ENCODE results near the gene ALDH1A2. TPM values are rescaled to one million over a fixed set of nuclear protein-coding genes. Genes with fewer than 3 reads are reported as not detected.
A peak's percentile ranks its signal among the peaks of the same experiment; 100 is the strongest.
"Not testable (repeated sequence)": the region's sequence is repeated elsewhere in the genome, so short reads cannot be mapped to it uniquely, and the experiment has no call there.

ALDH1A2 gene
- 0.37 and 0.57 TPM in 2 replicates for total RNA-seq

DNA sequence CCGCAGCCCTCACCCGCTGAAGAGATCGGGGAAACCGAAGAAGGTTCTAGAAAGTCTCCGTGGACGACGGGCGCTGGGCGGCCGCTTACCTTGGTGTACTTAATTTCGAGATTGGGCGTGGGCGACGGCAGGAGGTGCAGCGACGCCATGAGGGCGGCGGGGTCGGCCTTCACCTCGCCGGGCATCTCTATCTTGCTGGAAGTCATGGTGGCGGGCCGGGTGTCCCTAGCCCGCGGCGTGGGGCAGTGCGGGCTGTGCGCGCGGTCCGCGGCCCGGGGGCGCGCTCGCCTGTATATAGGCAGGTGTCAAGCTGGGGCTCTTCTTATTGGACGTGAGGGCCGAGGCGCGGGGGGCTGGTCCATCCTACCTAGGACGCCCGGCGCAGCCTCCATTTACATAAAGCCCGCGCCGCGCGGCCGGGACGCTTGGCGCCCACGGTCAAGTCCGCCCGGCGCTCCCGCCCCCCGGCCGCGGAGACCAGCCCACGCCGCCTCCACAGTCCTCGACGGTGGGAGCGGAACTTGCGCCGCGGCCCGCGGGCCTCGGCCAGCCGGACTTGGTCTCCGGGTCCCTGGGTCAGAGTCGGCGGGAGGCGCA lies at the start of gene ALDH1A2:
Gene ALDH1A2 (minus strand): TSS at position 267 of the 597 bp plus-strand sequence. CDS start 61 bp downstream, at position 206.
- intact Hi-C loops (cut with micrococcal nuclease): loop anchor here (10.0 kb wide), 2 partner anchors 311 to 501 kb away; no protein-coding TSS in a partner anchor
- peaks cover 71% of the 10 kb centered on the region for H3K27me3 Mint-ChIP-seq
- DNase-seq: no peak

DNA sequence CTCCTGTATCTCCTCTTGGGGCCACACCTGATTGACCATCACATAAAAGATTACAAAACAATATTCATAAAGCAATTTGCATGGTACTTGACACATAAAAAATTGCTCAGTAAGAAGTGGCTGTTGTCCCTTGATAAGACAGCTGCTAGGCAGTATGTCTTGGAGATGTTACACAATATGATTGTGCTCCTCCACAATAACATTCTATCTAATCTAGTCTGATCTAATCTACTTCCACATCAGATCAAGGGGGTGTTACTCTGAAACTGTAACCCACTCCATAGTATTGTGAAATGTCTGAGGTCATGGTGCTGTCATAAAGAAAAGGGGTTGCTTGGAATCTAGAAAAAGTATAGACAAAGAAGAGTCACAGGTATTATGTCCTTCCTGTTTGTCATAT lies 49.3 kb upstream of the ALDH1A2 start:
- intact Hi-C loops (cut with micrococcal nuclease): no loop called here
- Mint-ChIP-seq H3K27me3 (peaks cover 25% of the 10 kb centered on the region), H3K4me1 (no peaks in the 10 kb centered on the region), H3K4me3 (no peak overlapping the region), H3K9me3 (no peaks in the 10 kb centered on the region), H3K36me3 (ENCODE audit: low read depth) (no peaks in the 10 kb centered on the region), H3K27ac (no peak overlapping the region)
- no peak for DNase-seq

More for the DNA sequence above, at the start of gene ALDH1A2:
- Mint-ChIP-seq H3K4me3 (peak within 1 kb of the TSS; percentile 49), H3K9me3 (peaks cover 6% of the 10 kb centered on the region), H3K4me1 (peaks cover 4% of the 10 kb centered on the region), H3K36me3 (ENCODE audit: low read depth) (no peaks in the 10 kb centered on the region), H3K27ac (no peak within 1 kb of the TSS)

DNA sequence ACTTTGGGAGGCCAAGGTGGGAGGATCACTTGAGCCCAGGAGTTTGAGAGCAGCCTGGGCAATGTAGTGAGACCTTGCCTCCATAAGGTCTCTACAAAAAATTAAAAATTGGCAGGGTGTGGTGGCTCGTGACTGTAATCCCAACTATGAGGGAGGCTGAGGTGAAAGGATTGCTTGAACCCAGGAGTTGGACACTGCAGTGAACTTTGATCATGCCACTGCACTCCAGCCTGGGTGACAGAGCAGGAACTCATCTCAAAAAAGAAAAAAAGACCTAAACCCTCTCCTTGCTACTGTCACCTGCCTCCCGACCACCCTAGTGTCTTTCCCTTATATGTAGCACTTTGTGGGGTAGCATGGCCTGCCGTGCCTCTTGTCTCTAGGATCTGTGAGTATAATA lies 48.9 kb upstream of the ALDH1A2 start:
- Mint-ChIP-seq H3K4me1 (no peaks in the 10 kb centered on the region), H3K4me3 (no peak overlapping the region), H3K9me3 (no peaks in the 10 kb centered on the region), H3K27me3 (peaks cover 25% of the 10 kb centered on the region), H3K36me3 (ENCODE audit: low read depth) (no peaks in the 10 kb centered on the region), H3K27ac (no peak overlapping the region)
- intact Hi-C loops (cut with micrococcal nuclease): no loop called here
- DNase-seq: no peak

DNA sequence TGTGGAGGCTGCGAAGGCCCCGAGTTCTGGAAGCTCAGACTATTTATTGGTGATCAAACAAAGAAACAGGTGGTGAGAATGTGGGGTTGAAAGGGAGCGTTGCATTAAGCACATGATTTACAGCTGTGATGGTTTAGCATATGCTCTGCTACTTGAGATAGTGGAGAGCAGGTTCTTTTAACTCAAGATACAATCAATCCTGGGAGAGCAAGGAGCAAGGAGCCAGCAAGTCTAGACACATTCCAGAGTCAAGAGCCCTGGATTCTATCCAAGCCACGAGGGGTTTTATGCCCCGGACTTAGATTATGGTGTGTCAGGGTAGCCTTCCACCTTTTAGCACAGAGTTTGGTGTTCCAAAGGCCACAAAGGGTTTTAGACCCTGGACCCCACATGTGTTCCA lies 47.8 kb upstream of the ALDH1A2 start:
- H3K27ac Mint-ChIP-seq; H3K4me1 Mint-ChIP-seq; DNase-seq; H3K4me3 Mint-ChIP-seq; intact Hi-C loops (cut with micrococcal nuclease); H3K36me3 Mint-ChIP-seq (ENCODE audit: low read depth); H3K9me3 Mint-ChIP-seq: not testable (repeated sequence)
- peaks cover 25% of the 10 kb centered on the region for H3K27me3 Mint-ChIP-seq

DNA sequence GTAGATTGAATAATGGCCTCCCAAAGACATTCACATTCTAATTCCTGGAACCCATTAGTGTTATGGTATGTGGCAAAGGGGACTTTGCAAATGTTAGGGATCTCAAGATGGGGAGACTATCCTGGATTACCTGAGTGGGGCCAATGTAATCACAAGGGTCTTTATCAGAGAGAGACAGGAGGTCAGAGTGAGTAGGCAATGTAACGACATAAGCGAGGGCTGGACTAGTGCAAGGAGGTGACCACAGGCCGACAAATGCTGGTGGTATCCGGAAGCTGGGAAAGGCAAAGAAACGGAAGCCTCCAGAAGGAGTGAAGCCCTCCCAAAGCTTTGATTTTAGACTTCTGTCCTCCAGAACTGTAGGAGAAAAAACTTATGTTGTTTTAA lies 46.2 kb upstream of the ALDH1A2 start:
- no peak for DNase-seq

DNA sequence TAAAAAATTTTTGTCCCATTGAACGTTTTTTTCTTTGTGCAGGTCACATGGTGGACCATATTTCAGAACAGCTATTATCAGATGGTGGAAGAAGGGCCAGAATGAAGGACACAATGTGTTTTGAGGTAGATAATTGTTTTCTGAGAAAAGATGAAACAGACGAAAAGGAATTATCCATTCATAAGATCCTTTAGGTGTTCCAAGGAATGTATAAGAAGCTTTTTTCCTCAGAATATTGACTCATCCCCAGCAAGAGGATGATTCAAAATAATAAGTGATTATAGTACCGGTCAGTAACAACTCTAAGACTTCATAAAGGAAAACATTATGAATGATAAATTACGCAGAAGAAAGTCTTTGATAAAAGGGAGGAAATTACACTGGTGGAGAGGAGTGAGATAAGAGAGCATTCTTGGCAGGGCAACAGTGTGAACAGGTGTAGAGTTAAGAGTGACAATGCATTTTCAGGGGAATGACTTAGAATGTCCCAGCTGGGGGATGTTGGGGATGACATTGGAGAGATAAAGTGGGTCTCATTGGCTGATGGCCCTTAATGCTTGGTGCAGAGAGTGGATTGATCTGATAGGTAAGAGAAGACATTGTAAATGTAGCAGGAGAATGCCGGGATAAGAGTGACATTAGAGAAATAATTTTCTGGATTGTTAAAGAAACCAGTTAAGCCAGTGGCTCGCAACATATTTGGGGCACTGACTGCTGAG lies 45.6 kb upstream of the ALDH1A2 start:
- Mint-ChIP-seq H3K4me1 (no peaks in the 10 kb centered on the region), H3K9me3 (no peaks in the 10 kb centered on the region), H3K27ac (no peak overlapping the region), H3K27me3 (peaks cover 29% of the 10 kb centered on the region), H3K36me3 (ENCODE audit: low read depth) (no peaks in the 10 kb centered on the region), H3K4me3 (no peak overlapping the region)
- intact Hi-C loops (cut with micrococcal nuclease): no loop called here
- DNase-seq: no peak

More for the DNA sequence above, 46.2 kb upstream of the ALDH1A2 start:
- H3K9me3 Mint-ChIP-seq: no peaks in the 10 kb centered on the region
- H3K4me1 Mint-ChIP-seq: no peaks in the 10 kb centered on the region
- peaks cover 27% of the 10 kb centered on the region for H3K27me3 Mint-ChIP-seq
- H3K27ac Mint-ChIP-seq: no peak overlapping the region
- no peaks in the 10 kb centered on the region for H3K36me3 Mint-ChIP-seq (ENCODE audit: low read depth)
- intact Hi-C loops (cut with micrococcal nuclease): no loop called here
- H3K4me3 Mint-ChIP-seq: no peak overlapping the region

DNA sequence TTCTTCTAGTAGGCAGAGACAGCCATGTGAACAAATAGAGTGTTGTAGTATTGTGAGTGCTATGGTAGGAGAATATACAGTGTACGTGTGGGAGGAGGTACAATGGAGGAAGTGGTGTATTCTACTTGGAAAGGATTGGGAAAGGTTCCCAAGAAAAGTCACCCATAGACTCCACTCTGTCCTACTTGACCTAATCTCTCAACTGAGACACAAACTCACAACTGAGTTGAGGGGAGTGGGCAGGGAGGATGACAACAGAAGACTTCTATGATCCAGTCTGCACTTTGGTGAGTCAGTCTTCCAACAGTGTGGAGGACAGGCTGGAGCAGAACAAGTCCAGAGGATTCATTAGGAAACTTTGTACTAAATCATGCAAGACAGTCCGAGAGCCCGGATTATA lies 43.9 kb upstream of the ALDH1A2 start:
- Mint-ChIP-seq H3K4me3 (no peak overlapping the region), H3K27ac (no peak overlapping the region), H3K27me3 (peaks cover 23% of the 10 kb centered on the region), H3K4me1 (no peaks in the 10 kb centered on the region), H3K9me3 (no peaks in the 10 kb centered on the region), H3K36me3 (ENCODE audit: low read depth) (no peaks in the 10 kb centered on the region)
- DNase-seq: no peak
- intact Hi-C loops (cut with micrococcal nuclease): no loop called here

DNA sequence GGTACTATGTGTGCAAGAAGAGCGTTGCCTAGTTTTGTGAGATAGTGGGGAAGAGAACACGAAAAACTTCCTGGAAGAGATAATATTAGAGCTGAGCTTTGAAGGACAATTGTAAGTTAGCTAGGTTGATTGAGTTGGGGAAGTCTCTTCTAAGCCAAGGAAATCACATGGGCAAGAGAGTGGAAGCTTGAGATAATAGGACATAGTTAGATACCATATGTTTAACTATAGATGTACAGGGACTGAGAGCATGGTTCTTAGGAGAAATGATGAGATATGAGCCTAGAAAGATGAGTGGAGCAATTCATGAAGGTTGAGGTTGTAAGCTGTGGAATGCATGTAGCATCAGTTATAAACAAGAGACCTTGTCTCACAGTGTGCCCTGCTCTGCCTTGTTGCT lies 42.6 kb upstream of the ALDH1A2 start:
- H3K9me3 Mint-ChIP-seq: no peaks in the 10 kb centered on the region
- no peaks in the 10 kb centered on the region for H3K36me3 Mint-ChIP-seq (ENCODE audit: low read depth)
- no peak overlapping the region for H3K4me3 Mint-ChIP-seq
- no peaks in the 10 kb centered on the region for H3K4me1 Mint-ChIP-seq
- H3K27me3 Mint-ChIP-seq: peaks cover 22% of the 10 kb centered on the region
- no peak for DNase-seq
- no peak overlapping the region for H3K27ac Mint-ChIP-seq
- intact Hi-C loops (cut with micrococcal nuclease): no loop called here

DNA sequence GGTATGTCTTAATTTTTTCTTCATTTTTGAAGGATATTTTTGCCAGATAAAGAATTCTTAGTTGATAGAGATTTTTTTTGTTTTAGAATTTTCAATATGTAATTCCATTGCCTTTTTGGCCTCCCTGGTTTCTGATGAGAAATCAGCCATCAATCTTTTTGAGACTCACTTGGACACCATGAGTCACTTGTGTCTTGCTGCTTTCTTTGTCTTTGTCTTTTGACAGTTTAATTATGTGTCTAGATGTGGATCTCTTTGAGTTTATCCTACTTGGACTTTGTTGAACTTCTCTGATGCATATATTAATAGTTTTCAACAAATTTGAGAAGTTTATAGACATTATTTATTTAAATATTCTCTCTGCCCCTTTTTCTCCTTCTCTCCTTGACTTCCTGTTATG lies 38.0 kb upstream of the ALDH1A2 start:
- H3K36me3 Mint-ChIP-seq (ENCODE audit: low read depth): no peaks in the 10 kb centered on the region
- no peaks in the 10 kb centered on the region for H3K9me3 Mint-ChIP-seq
- no peaks in the 10 kb centered on the region for H3K4me1 Mint-ChIP-seq
- H3K27me3 Mint-ChIP-seq: peaks cover 43% of the 10 kb centered on the region
- H3K4me3 Mint-ChIP-seq: no peak overlapping the region
- DNase-seq: no peak
- intact Hi-C loops (cut with micrococcal nuclease): no loop called here
- H3K27ac Mint-ChIP-seq: no peak overlapping the region

DNA sequence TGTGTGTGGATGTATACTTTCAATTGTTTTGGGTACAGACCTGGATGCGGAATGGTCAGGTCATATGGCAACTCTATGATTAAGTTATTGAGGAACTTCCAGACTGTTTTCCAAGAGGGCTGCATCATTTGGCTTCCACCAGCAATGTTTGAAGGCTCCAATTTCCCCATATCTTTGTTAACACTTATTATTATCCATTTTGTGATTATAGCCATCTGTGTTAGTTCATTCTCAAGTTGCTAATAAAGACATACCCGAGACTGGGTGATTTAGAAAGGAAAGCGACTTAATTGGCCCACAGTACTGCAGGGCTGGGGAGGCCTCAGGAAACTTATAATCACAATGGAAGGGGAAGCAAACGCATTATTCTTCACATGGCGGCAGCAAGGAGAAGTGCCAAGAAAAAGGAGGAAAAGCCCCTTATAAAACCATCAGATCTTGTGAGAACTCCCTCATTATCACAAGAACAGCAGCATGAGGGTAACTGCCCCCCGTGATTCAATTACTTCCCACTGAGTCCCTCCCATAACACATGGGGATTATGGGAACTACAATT lies 31.1 kb upstream of the ALDH1A2 start:
- no peak for DNase-seq
- Mint-ChIP-seq H3K27ac (no peak overlapping the region), H3K4me3 (no peak overlapping the region), H3K36me3 (ENCODE audit: low read depth) (no peaks in the 10 kb centered on the region), H3K27me3 (peaks cover 41% of the 10 kb centered on the region), H3K4me1 (no peaks in the 10 kb centered on the region), H3K9me3 (no peaks in the 10 kb centered on the region)
- intact Hi-C loops (cut with micrococcal nuclease): no loop called here

DNA sequence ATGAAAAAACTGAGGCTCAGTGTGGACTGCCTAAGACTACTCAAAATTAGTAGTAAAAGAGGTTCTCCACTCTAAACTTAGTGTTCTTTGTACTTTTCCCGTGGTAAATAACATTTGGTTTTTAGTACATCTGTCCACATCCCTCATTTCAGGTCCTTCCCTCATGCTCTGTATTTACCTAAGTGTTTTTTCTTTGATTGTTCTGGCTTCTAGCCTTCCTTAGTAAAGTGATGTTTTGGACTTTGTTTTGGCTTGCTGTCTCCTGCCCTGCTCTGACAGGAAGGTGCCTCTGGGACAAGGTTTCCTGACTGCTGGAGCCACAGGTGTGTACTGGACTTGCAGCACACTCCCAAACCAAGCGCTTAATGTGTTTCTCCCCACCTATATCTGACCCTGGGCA lies 29.9 kb upstream of the ALDH1A2 start:
- Mint-ChIP-seq H3K36me3 (ENCODE audit: low read depth) (no peaks in the 10 kb centered on the region), H3K27ac (no peak overlapping the region), H3K4me3 (no peak overlapping the region), H3K27me3 (peaks cover 33% of the 10 kb centered on the region), H3K9me3 (no peaks in the 10 kb centered on the region), H3K4me1 (no peaks in the 10 kb centered on the region)
- intact Hi-C loops (cut with micrococcal nuclease): no loop called here
- no peak for DNase-seq

DNA sequence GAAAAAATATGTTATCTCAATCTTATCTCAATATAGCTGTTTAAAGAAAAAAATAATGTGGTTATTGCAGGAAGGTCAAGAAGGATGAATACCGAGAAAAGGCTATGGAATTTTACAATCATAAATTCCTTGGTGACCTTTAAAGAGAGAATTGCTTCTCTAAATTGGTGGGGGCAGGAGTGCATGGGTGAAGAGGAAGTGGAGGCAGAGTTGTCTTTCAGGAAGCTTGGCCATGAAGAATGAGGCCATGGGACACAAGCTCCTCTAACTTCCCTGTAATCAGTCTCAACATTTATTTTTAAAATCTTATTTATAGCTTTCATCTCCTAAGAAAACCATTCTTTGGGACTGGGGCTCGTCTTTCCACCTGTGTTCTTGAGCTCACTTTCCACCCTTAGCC lies 22.4 kb upstream of the ALDH1A2 start:
- Mint-ChIP-seq H3K4me1 (no peaks in the 10 kb centered on the region), H3K4me3 (no peak overlapping the region), H3K9me3 (no peaks in the 10 kb centered on the region), H3K27me3 (peaks cover 31% of the 10 kb centered on the region), H3K36me3 (ENCODE audit: low read depth) (no peaks in the 10 kb centered on the region), H3K27ac (no peak overlapping the region)
- intact Hi-C loops (cut with micrococcal nuclease): no loop called here
- no peak for DNase-seq

DNA sequence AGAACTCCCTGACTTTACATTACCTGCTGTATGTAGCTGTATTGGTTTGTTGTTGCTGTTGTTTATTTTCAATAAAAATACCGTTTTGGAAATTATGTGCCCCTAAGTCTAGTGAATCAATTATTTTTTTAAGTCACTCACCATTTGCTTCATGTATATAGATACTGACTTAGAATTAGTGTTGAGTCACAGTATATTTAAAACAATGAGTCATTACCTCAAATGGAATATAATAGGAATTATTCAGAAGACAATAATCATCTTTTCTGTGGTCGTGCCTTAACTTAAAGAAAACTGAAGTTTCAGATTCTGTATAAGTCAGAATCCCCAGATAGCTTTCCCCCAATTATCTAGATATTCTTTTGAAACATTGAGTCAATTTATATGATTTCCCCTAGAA lies 21.0 kb upstream of the ALDH1A2 start:
- no peak overlapping the region for H3K4me3 Mint-ChIP-seq
- peaks cover 31% of the 10 kb centered on the region for H3K27me3 Mint-ChIP-seq
- no peaks in the 10 kb centered on the region for H3K4me1 Mint-ChIP-seq
- no peaks in the 10 kb centered on the region for H3K36me3 Mint-ChIP-seq (ENCODE audit: low read depth)
- H3K9me3 Mint-ChIP-seq: no peaks in the 10 kb centered on the region
- no peak overlapping the region for H3K27ac Mint-ChIP-seq
- intact Hi-C loops (cut with micrococcal nuclease): no loop called here
- DNase-seq: no peak

DNA sequence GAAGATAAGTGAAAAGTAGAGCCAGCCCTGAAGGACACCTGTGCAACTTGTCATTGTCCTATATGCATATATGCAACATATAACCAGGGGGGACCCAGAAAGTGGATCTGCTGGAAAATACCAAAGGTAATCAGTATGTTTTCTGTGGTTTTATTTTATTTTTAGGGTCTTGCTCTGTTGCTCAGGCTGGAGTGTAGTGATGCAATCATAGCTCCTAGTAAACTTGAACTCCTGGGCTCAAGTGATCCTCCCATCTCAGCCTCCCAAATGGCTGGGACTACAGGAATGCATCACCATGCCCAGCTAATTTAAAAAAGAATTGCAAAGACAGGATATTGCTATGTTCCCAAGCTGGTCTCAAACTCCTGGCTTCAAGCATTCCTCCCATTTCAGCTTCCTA lies 18.0 kb upstream of the ALDH1A2 start:
- H3K27ac Mint-ChIP-seq: no peak overlapping the region
- no peak overlapping the region for H3K4me3 Mint-ChIP-seq
- no peaks in the 10 kb centered on the region for H3K9me3 Mint-ChIP-seq
- H3K4me1 Mint-ChIP-seq: no peaks in the 10 kb centered on the region
- intact Hi-C loops (cut with micrococcal nuclease): no loop called here
- H3K27me3 Mint-ChIP-seq: peaks cover 18% of the 10 kb centered on the region
- H3K36me3 Mint-ChIP-seq (ENCODE audit: low read depth): no peaks in the 10 kb centered on the region
- no peak for DNase-seq
